LNCAP (cell line): ENCODE results near the gene ADGRB3.

Experiments used
- CTCF ChIP-seq: fragments of 450-650 bp; IDR thresholded peaks from 2 replicates; pipeline ENCODE4 v1.5.1; 2017; ENCODE audit warnings: mild to moderate bottlenecking

ADGRB3 gene

GRCh38 chr6:69416776-69417175 lies 781.7 kb downstream of the ADGRB3 start:
- no peak for TF ChIP-seq CTCF

GRCh38 chr6:69421269-69421668 lies 786.2 kb downstream of the ADGRB3 start:
- TF ChIP-seq CTCF: no peak

- no peak for TF ChIP-seq CTCF
Observed at GRCh38 chr6:69422020-69422419, 786.9 kb downstream of the ADGRB3 start.

- TF ChIP-seq CTCF: no peak
Observed at GRCh38 chr6:69422475-69422874, 787.4 kb downstream of the ADGRB3 start.

- TF ChIP-seq CTCF: no peak
Observed at GRCh38 chr6:69423785-69424184, 788.7 kb downstream of the ADGRB3 start.

GRCh38 chr6:69424581-69424980 lies 789.5 kb downstream of the ADGRB3 start:
- TF ChIP-seq CTCF: no peak

GRCh38 chr6:69427882-69428281 lies 792.8 kb downstream of the ADGRB3 start:
- TF ChIP-seq CTCF: no peak

GRCh38 chr6:69438113-69438512 lies 803.0 kb downstream of the ADGRB3 start:
- no peak for TF ChIP-seq CTCF
